PC-3 (cell line): ENCODE results near the gene B4GALNT1.

Experiments used
- EZH2 ChIP-seq: fragments of 300-600 bp; sonication (generic); IDR thresholded peaks from one replicate; pipeline ENCODE4 v1.6.1; 2017; ENCODE audit warnings: antibody characterized with exemption, mild to moderate bottlenecking, low read length; ENCODE audit not compliant: unreplicated experiment
- TF ChIP-seq, protein P1 (sequence below): fragments of 300-600 bp; sonication (generic); conservative IDR thresholded peaks from 2 replicates; pipeline ENCODE4 v1.5.1; 2017; ENCODE audit warnings: antibody characterized with exemption, low read depth, mild to moderate bottlenecking, low read length

DNA sequence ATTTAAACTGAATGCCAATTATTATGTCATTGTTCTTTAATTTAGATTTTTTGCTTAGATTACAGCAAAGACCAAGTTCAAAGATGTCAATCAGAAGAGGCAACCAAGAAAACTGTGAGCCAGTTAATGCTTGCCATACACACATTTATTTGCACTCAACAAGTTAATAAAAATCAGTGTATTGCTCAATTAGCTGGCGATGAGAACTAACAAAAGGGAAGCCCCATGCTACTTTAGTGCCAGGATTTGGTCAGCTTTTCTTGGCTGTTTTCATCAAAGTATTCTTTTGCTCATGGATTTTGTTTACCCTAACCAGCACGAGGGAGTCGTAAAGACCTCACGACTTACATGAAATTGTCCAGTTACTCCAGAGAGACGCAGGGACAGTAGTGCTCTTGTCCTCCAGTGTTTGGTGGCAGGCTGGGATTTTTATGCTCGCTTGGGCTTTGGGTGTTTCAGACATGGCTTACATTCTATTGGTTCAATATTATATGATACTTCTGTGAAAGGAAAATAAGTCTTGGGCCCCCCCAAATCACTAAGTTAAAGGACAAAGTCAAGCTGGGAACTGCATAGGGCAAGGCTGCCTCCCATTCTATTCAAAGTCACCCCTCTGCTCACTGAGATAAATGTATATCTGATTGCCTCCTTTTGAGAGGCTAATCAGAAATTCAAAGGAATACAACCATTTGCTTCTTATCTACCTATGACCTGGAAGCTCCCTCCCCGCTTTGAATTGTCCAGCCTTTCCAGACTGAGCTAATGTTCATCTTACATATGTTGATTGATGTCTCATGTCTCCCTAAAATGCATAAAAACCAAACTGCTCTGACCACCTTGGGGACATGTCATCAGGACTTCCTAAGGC is 7.4 kb upstream of the B4GALNT1 start:
- TF ChIP-seq, protein P1, sequence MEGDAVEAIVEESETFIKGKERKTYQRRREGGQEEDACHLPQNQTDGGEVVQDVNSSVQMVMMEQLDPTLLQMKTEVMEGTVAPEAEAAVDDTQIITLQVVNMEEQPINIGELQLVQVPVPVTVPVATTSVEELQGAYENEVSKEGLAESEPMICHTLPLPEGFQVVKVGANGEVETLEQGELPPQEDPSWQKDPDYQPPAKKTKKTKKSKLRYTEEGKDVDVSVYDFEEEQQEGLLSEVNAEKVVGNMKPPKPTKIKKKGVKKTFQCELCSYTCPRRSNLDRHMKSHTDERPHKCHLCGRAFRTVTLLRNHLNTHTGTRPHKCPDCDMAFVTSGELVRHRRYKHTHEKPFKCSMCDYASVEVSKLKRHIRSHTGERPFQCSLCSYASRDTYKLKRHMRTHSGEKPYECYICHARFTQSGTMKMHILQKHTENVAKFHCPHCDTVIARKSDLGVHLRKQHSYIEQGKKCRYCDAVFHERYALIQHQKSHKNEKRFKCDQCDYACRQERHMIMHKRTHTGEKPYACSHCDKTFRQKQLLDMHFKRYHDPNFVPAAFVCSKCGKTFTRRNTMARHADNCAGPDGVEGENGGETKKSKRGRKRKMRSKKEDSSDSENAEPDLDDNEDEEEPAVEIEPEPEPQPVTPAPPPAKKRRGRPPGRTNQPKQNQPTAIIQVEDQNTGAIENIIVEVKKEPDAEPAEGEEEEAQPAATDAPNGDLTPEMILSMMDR = no peak
- no peak for TF ChIP-seq EZH2
